COLO668 (cell line): Measurements from ENCODE around the gene AKAP3.
A peak's percentile ranks its signal among the peaks of the same experiment; 100 is the strongest.

Experiments
- DNase-seq: peaks from one replicate; lab custom pipeline; 2025; ENCODE audit not compliant: unreplicated experiment; lab: John Stamatoyannopoulos, UW

The AKAP3 gene

GRCh38 chr12:4648501-4649357 lies at the start of gene AKAP3, which contains the start of gene NDUFA9:
Gene AKAP3, minus strand, starts transcription at chr12:4649051. Its CDS starts 10,855 bp downstream, at chr12:4638196.
Gene NDUFA9, plus strand, starts transcription at chr12:4649114. Its CDS starts 13 bp downstream, at chr12:4649127.
- peak; percentile 65 for DNase-seq

- DNase-seq = no peak
Measured at GRCh38 chr12:4690760-4691159, 41.9 kb upstream of the AKAP3 start.

GRCh38 chr12:4685317-4685716 lies 36.5 kb upstream of the AKAP3 start:
- no peak for DNase-seq

GRCh38 chr12:4681732-4682131 lies 32.9 kb upstream of the AKAP3 start:
- DNase-seq = no peak

GRCh38 chr12:4679711-4680110 lies 30.9 kb upstream of the AKAP3 start:
- DNase-seq = no peak

GRCh38 chr12:4665236-4665635 lies 16.4 kb upstream of the AKAP3 start:
- DNase-seq = no peak

- DNase-seq = no peak
Measured at GRCh38 chr12:4663971-4664505, 15.2 kb upstream of the AKAP3 start.

- no peak for DNase-seq
Measured at GRCh38 chr12:4653691-4654090, 4.8 kb upstream of the AKAP3 start.

- DNase-seq = no peak
Measured at GRCh38 chr12:4653257-4653656, 4.4 kb upstream of the AKAP3 start.

GRCh38 chr12:4649358-4649661 lies 459 bp upstream of the AKAP3 start:
- no peak for DNase-seq

- no peak for DNase-seq
Measured at GRCh38 chr12:4648104-4648500, 749 bp downstream of the AKAP3 start.

GRCh38 chr12:4645023-4645422 lies 3.8 kb downstream of the AKAP3 start:
- DNase-seq = no peak

GRCh38 chr12:4643747-4644146 lies 5.1 kb downstream of the AKAP3 start:
- DNase-seq = no peak

- DNase-seq = no peak
Measured at GRCh38 chr12:4630262-4630661, 18.6 kb downstream of the AKAP3 start.

GRCh38 chr12:4628406-4628805 lies 20.4 kb downstream of the AKAP3 start:
- no peak for DNase-seq

GRCh38 chr12:4626543-4626942 lies 22.3 kb downstream of the AKAP3 start:
- DNase-seq = no peak

- no peak for DNase-seq
Measured at GRCh38 chr12:4621511-4621910, 27.3 kb downstream of the AKAP3 start.

GRCh38 chr12:4615667-4616066 lies 33.2 kb downstream of the AKAP3 start:
- DNase-seq = no peak

- DNase-seq = no peak
Measured at GRCh38 chr12:4610481-4610880, 38.4 kb downstream of the AKAP3 start.

GRCh38 chr12:4609071-4609470 lies 39.8 kb downstream of the AKAP3 start:
- DNase-seq = no peak

- no peak for DNase-seq
Measured at GRCh38 chr12:4607056-4607455, 41.8 kb downstream of the AKAP3 start.

GRCh38 chr12:4604684-4605193 lies 44.1 kb downstream of the AKAP3 start:
- DNase-seq = peak; percentile 53

GRCh38 chr12:4603946-4604345 lies 44.9 kb downstream of the AKAP3 start:
- no peak for DNase-seq
